ENCODE data around the gene MINDY4. TPM values are rescaled to one million over a fixed set of nuclear protein-coding genes. Genes with fewer than 3 reads are reported as not detected.

Gene MINDY4
- total and polyA plus RNA-seq, 2 donors (not counting 1 experiment from before 2014, with no cell fraction given), result 0.12 to 1.1 TPM

- intact Hi-C loops (cut with micrococcal nuclease), result no loop called here
- POLR2A ChIA-PET, result no interaction called here
- H3K27ac Mint-ChIP-seq, result no peak overlapping the region
Observed at GRCh38 chr7:30760514-30761213, 10.6 kb upstream of the MINDY4 start.

More at GRCh38 chr7:30760514-30761213, 10.6 kb upstream of the MINDY4 start:
- no peaks in the 10 kb centered on the region for H3K4me1 ChIP-seq (ENCODE audit: control insufficient read depth in 2 of 2, insufficient read depth in 2 of 2, low read length in 2 of 2)
- no peaks in the 10 kb centered on the region for H3K79me2 ChIP-seq (ENCODE audit: control insufficient read depth, insufficient read depth, low read length)
- H3K36me3 ChIP-seq (replicated peaks in 1 of 2; ENCODE audit: control extremely low read depth in 1 of 2, control insufficient read depth in 1 of 2, extremely low read depth in 1 of 2, insufficient read depth in 2 of 2, low read length in 1 of 2), result no peaks in the 10 kb centered on the region
- peaks cover 0 to 12% (median 4%) of the 10 kb centered on the region in 4 experiments for H3K27me3 ChIP-seq (replicated peaks in 1 of 4; ENCODE audit: control extremely low read depth in 1 of 4, control insufficient read depth in 3 of 4, insufficient read depth in 4 of 4, low read length in 3 of 4)
- TF ChIP-seq CTCF (IDR thresholded peaks at IDR 0.05) (no peak), EZH2 (IDR thresholded peaks at IDR 0.05; ENCODE audit: borderline replicate concordance, insufficient read depth, low read depth, low read length, poor library complexity, severe bottlenecking) (no peak)
- ATAC-seq (ENCODE audit: low read depth) (no peak), DNase-seq (no peak)
- H3K9ac ChIP-seq (ENCODE audit: low read length), result no peak overlapping the region
- no peaks in the 10 kb centered on the region for H3K9me3 Mint-ChIP-seq (ENCODE audit: insufficient read depth)
- no CpG with 5 or more reads among the region's 3 CpGs for WGBS (ENCODE audit: insufficient coverage)
- no peak overlapping the region for H3K4me3 Mint-ChIP-seq
- H3K9me3 ChIP-seq (ENCODE audit: control extremely low read depth in 1 of 3, control insufficient read depth in 2 of 3, insufficient read depth in 1 of 3, low read length in 2 of 3), result no peaks in the 10 kb centered on the region
- no peak overlapping the region for H3K4me3 ChIP-seq (ENCODE audit: control extremely low read depth in 1 of 5, extremely low read depth in 1 of 5, insufficient read depth in 1 of 5, low read depth in 2 of 5, low read length in 4 of 5)
- no peaks in the 10 kb centered on the region for H4K20me1 ChIP-seq (ENCODE audit: control insufficient read depth, insufficient read depth, low read length, poor library complexity, severe bottlenecking)
- H3K27me3 Mint-ChIP-seq, result peaks cover 22% of the 10 kb centered on the region
- CTCF ChIA-PET, result no interaction called here
- no peak overlapping the region for H2AFZ ChIP-seq (ENCODE audit: insufficient read depth, low read depth, low read length, poor library complexity, severe bottlenecking)
- H3K27ac ChIP-seq (ENCODE audit: low read length in 2 of 2), result no peak overlapping the region
- no peak overlapping the region for H3K4me2 ChIP-seq (replicated peaks; ENCODE audit: low read depth, low read length, poor library complexity, severe bottlenecking)
- no peaks in the 10 kb centered on the region for H3K4me1 Mint-ChIP-seq
